ENCODE measurements around the gene CA11. TPM values are rescaled to one million over a fixed set of nuclear protein-coding genes. Genes with fewer than 3 reads are reported as not detected.

The CA11 gene
- total RNA-seq, 1 experiment from 2014 or later: 38.2 TPM

DNA sequence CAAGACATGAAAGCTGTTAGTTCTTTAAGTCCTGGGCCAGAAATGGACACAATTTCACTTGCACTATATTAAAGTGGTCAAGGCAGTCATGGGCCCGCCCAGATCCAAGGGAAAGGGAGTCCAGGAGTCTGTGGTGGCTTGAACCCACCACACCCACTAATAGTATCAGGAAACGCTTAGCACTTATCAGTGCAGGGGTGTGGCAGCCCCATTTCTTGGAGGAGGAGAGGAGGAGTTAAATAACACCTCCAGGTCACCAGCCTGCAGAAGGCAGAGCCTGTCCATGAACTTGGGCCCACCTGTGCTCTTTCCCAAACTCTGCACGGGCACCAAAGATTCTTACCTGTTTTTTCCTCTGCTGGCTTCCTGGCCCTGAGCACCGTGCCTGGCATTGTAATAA, 32.2 kb upstream of the CA11 start:
- BruUV-seq (replicated peaks): no TSS peak
- ChIA-PET POLR2A (ENCODE audit: low non-redundant PET) (no interaction called here), CTCF (no interaction called here)
- DNase-seq (ENCODE audit: low spot score): no peak
- H3K36me3 ChIP-seq (ENCODE audit: insufficient read depth, low read length, poor library complexity, severe bottlenecking): no peaks in the 10 kb centered on the region
- TF ChIP-seq, protein P1, sequence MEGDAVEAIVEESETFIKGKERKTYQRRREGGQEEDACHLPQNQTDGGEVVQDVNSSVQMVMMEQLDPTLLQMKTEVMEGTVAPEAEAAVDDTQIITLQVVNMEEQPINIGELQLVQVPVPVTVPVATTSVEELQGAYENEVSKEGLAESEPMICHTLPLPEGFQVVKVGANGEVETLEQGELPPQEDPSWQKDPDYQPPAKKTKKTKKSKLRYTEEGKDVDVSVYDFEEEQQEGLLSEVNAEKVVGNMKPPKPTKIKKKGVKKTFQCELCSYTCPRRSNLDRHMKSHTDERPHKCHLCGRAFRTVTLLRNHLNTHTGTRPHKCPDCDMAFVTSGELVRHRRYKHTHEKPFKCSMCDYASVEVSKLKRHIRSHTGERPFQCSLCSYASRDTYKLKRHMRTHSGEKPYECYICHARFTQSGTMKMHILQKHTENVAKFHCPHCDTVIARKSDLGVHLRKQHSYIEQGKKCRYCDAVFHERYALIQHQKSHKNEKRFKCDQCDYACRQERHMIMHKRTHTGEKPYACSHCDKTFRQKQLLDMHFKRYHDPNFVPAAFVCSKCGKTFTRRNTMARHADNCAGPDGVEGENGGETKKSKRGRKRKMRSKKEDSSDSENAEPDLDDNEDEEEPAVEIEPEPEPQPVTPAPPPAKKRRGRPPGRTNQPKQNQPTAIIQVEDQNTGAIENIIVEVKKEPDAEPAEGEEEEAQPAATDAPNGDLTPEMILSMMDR (conservative IDR thresholded peaks at IDR 0.05; ENCODE audit: low read depth, low read length): no peak
- no peak for TF ChIP-seq EZH2 (IDR thresholded peaks at IDR 0.05; ENCODE audit: borderline replicate concordance, low read depth, low read length, poor library complexity, severe bottlenecking)
- H3K27ac ChIP-seq (ENCODE audit: low read depth, low read length, poor library complexity, severe bottlenecking): no peak overlapping the region
- H3K27me3 ChIP-seq (replicated peaks; ENCODE audit: insufficient read depth, low read depth, low read length, poor library complexity): no peaks in the 10 kb centered on the region
- peaks cover 4% of the 10 kb centered on the region for H3K4me1 ChIP-seq (ENCODE audit: insufficient read depth, low read length, poor library complexity, severe bottlenecking)
- no peaks in the 10 kb centered on the region for H3K9me3 ChIP-seq (ENCODE audit: low read depth, low read length, poor library complexity, severe bottlenecking)
- intact Hi-C loops (cut with micrococcal nuclease; ENCODE audit: unreplicated experiment): no loop called here
- H3K4me3 ChIP-seq (ENCODE audit: low read depth, low read length, poor library complexity, severe bottlenecking): no peak overlapping the region

DNA sequence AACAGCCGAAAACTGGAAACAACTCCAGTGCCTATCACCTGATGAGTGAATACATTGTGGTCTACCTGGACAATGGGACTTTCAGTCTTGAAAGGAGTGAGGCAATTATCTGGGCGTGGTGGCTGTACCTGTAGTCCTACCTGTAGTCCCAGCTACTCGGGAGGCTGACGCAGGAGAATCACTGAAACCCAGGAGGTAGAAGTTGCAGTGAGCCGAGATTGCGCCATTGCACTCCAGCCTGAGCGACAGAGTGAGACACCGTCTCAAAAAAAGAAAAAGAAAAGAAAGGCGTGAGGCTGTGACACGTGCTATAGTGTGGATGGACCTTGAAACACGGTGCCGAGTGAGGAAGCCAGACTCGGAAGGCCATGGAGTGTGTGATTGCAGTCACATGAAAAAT, 30.9 kb upstream of the CA11 start:
- intact Hi-C loops (cut with micrococcal nuclease; ENCODE audit: unreplicated experiment): no loop called here
- no TSS peak for BruUV-seq (replicated peaks)
- DNase-seq (ENCODE audit: low spot score): no peak
- H3K9me3 ChIP-seq (ENCODE audit: low read depth, low read length, poor library complexity, severe bottlenecking): no peaks in the 10 kb centered on the region
- H3K4me1 ChIP-seq (ENCODE audit: insufficient read depth, low read length, poor library complexity, severe bottlenecking): peaks cover 4% of the 10 kb centered on the region
- no peak overlapping the region for H3K27ac ChIP-seq (ENCODE audit: low read depth, low read length, poor library complexity, severe bottlenecking)
- ChIA-PET POLR2A (ENCODE audit: low non-redundant PET) (no interaction called here), CTCF (no interaction called here)
- TF ChIP-seq, protein P1 (conservative IDR thresholded peaks at IDR 0.05; ENCODE audit: low read depth, low read length): no peak
- no peak for TF ChIP-seq EZH2 (IDR thresholded peaks at IDR 0.05; ENCODE audit: borderline replicate concordance, low read depth, low read length, poor library complexity, severe bottlenecking)
- H3K36me3 ChIP-seq (ENCODE audit: insufficient read depth, low read length, poor library complexity, severe bottlenecking): no peaks in the 10 kb centered on the region
- H3K4me3 ChIP-seq (ENCODE audit: low read depth, low read length, poor library complexity, severe bottlenecking): no peak overlapping the region
- no peaks in the 10 kb centered on the region for H3K27me3 ChIP-seq (replicated peaks; ENCODE audit: insufficient read depth, low read depth, low read length, poor library complexity)

DNA sequence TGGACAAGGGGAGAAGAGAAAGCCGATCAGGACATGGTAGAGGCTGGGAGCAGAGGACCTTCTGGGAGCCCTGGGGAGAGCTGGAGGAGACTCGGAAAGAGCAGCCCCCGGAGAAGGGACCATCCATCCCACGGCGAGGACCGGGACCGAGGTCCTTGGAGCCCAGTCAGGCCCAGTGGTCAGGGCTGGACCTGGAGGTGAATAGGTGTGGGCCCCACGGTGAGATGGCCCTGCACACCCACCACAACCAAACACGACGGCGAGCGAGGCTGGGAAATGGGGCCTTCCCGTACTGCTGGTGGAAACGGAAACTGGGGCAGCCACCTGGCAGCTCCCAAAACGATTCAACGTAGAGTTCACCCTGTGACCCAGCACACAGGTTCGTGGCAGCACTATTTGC, 30.5 kb upstream of the CA11 start:
- TF ChIP-seq EZH2 (IDR thresholded peaks at IDR 0.05; ENCODE audit: borderline replicate concordance, low read depth, low read length, poor library complexity, severe bottlenecking): no peak
- TF ChIP-seq, protein P1 (conservative IDR thresholded peaks at IDR 0.05; ENCODE audit: low read depth, low read length): no peak
- H3K36me3 ChIP-seq (ENCODE audit: insufficient read depth, low read length, poor library complexity, severe bottlenecking): no peaks in the 10 kb centered on the region
- H3K27ac ChIP-seq (ENCODE audit: low read depth, low read length, poor library complexity, severe bottlenecking): no peak overlapping the region
- peaks cover 4% of the 10 kb centered on the region for H3K4me1 ChIP-seq (ENCODE audit: insufficient read depth, low read length, poor library complexity, severe bottlenecking)
- DNase-seq (ENCODE audit: low spot score): no peak
- ChIA-PET POLR2A (ENCODE audit: low non-redundant PET) (no interaction called here), CTCF (no interaction called here)
- no peaks in the 10 kb centered on the region for H3K27me3 ChIP-seq (replicated peaks; ENCODE audit: insufficient read depth, low read depth, low read length, poor library complexity)
- H3K4me3 ChIP-seq (ENCODE audit: low read depth, low read length, poor library complexity, severe bottlenecking): no peak overlapping the region
- intact Hi-C loops (cut with micrococcal nuclease; ENCODE audit: unreplicated experiment): no loop called here
- no peaks in the 10 kb centered on the region for H3K9me3 ChIP-seq (ENCODE audit: low read depth, low read length, poor library complexity, severe bottlenecking)
- no TSS peak for BruUV-seq (replicated peaks)

Measured in A673 (cell line).